Iris pigment epithelial cell (primary cell): ENCODE data around the gene PTPN9.
A peak's percentile ranks its signal among the peaks of the same experiment; 100 is the strongest.
"Not testable (repeated sequence)": the region's sequence is repeated elsewhere in the genome, so short reads cannot be mapped to it uniquely, and the experiment has no call there.

Source experiments
- DNase-seq: peaks from one replicate; pipeline ENCODE4 v3.0.0-alpha.2; 2011; ENCODE audit warnings: low read depth

The PTPN9 gene

DNA sequence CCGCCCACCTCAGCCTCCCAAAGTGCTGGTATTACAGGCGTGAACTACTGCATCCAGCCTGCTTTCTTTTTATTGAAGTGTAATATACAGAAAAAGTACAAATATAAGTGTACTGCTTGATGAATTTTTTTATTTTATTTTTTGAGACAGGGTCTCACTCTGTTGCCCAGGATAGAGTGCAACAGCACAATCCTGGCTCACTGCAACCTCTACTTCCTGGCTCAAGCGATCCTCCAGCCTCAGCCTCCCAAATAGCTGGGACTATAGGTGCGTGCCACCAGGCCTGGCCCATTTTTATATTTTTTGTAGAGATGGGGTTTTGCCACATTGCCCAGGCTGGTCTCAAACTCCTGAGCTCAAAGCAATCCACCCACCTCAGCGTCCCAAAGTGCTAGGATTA lies 3.8 kb upstream of the PTPN9 start:
- DNase-seq, result not testable (repeated sequence)

DNA sequence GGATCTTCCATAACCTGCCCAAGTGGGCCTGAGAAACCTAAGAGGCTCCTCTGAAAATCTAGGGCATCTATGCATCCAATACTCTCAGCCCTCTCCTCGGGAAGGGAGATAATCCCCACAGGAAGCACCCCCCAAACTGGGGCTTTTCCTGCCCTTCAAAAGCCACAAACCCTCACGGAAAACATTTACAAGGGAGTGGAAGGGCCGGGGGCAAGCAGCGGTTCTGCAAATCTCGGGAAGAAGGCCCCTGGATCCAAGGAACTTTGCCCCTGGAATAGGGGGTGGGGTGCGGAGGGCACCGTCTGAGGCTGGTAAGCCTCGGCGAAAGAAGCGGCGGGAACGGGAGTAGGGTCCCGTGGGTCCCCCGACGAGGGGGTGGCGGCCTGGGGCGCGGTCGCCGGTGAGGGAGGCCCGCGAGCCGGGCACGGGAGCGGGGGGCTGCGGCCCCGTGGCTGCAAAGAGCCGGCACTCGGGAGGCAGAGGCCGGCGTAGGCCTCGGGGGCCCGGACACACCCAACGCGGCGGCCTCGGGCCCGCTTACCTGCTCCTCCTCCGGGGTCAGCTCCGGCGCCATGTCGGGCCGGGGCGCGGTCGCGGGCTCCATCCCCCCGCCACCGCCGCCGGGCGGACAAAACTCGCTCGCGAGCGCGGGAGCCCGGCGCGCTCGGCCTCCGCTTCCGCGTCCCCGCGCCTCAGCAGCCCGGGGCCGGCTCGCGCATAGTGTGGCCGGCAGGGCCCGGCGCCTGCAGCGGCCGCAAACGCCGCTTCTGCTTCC lies 755 bp downstream of the PTPN9 start:
- DNase-seq, result peak; percentile 45

DNA sequence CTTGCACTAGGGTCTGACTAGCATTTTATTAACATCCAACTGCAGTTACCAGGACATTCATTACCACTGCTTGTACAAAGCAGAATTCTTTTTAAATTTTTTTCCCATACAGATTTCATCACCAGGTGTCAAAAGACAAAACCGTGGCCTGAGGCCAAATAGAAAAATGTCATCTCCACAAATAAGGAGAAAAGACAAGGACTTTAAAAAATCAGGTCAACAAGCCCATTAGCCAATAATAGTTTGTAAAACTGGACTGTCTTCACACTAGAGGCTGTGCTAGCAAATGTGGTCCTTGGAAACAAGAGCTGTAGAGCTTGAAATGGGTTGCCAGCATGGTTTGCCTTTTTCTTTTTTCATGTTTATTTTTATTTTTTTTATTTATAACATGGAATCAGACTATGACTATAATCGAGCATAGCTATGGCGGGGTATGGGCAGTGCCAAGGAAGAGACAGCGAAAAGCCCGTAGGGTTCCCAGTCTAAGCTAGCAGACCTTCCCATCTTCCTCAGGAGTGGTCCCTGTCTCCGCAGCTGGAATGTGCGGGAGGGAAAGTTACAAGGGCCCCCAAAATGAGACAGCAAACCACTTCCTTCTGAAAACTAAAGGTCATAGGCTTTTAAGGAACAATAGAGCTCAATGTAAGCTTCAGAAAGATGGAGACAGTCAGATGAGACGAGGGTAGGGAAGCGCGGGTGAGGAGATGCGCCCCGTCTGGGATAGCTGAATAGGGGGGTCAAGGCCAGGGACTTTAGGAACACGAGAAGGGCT lies 1.5 kb downstream of the PTPN9 start:
- DNase-seq, result peak; percentile 60

DNA sequence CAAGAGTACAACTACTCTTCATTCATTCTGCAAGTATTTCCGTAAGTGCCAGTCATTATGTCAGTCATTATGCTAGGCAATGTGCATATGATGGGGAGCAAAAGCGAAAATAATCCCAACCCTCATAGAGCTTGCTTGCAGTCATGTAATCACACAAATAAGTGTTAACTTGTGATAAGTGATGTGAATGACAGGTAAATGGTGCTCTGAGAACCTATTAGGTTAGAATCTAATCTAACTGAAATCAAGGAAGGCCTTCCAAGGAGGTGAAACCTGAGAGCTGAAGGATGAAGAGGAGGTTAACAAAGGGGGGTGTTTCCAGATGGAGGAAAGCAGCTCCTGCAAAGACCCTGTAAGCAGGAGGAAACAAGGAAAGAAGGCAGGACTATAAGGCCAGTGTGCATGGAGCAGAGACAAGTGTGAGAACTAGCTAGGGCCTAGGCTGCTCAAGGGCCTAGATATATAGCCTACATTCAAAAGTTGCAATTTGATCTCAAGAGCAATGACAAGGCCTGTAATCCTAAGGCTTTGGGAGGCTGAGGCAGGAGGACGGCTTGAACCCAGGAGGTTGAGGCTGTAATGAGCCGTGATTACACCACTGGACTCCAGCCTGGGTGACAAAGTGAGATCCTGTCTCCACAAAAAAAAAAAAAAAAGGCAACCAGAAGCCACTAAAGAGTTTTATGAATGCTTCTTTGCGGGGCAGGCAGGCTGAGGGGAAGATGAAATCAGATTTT lies 5.3 kb downstream of the PTPN9 start:
- no peak for DNase-seq

DNA sequence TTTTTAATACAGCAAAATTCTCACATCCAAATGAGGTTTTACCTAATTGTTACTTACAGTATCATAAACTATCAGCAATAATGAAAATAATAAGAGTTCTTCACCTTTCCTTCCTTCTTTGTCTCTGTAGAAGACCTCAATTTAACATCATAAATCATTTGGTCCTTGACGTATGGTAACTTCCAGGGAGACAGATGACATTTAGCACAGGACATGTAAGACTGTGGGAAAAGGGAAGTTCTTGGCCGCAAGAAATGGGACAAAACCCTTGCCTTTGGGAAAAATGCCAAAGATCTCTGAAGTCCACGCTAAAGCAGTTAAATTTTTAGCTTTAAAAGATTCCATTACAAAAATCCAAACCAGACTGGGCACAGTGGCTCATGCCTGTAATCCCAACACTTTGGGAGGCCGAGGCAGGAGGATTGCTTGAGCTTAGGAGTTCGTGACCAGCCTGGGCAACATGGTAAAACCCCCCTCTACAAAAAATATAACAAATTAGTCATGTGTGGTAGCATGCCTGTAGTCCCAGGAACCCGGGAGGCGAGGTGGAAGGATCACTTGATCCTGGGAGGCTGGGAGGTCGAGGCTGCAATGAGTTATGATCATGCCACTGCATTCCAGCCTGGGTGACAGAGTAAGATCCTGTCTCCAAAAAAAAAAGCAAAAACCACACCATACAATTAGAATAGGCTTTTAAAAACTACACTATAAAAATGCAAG lies 8.8 kb downstream of the PTPN9 start:
- no peak for DNase-seq

DNA sequence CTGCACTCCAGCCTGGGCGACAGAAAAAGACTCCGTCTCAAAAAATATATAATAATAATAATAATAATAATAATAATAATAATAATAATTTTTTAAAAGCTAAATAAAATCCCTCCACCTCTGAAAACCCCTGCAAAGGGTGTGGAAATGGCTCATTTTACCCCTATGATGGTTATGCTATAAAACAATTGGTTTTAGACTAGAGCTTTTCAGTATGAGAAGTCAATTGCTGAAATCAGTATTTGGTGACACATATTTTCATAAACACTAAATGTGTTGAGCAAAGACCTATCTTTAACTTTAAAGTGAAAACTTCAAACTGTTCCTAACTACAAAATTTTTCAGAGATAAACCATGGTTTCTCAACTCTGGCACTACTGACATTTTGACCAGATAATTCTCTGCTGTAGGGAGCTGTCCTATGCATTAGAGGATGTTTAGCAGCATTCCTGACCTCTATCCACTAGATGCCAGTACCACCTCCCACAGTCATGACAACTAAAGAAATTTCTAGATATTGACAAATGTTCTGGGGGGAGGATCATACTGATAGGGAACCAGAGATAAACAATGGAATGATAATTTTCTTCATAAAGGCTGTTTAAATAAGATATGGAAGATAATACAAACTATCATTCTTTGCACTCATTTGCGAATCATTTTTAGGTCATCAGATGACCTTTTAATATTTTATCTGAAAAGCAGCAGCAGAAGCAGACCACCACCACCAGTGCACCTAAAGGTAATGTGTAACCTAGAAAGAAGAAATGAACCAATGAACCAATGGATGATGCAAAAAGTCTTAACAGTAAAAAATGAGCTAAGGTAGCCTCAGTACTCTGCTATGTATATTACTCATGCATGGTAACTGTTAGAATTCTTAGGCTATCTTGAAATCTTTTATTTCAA lies 13.8 kb downstream of the PTPN9 start:
- DNase-seq, result peak; percentile 46

DNA sequence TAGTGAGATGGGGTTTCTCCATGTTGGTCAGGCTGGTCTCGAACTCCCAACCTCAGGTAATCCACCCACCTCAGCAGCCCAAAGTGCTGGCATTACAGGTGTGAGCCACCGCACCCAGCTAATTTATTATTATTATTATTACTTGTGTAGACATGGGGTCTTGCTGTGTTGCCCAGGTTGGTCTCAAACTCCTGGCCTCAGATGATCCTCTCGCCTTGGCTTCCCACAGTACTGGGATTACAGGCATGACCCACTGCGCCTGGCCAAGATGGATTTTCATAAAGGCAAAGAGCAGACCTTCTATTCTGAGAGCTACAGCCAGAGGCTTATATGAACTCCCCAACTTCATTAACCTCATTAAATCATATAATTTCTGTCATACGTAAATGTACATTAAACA lies 17.2 kb downstream of the PTPN9 start:
- no peak for DNase-seq

DNA sequence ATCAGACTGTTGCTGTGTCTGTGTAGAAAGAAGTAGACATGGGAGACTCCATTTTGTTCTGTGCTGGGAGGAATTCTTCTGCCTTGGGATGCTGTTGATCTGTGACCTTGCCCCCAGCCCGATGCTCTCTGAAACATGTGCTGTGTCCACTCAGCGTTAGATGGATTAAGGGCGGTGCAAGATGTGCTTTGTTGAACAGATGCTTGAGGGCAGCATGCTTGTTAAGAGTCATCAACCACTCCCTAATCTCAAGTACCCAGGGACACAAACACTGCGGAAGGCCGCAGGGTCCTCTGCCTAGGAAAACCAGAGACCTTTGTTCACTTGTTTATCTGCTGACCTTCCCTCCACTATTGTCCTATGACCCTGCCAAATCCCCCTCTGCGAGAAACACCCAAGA lies 19.8 kb downstream of the PTPN9 start:
- DNase-seq, result not testable (repeated sequence)

DNA sequence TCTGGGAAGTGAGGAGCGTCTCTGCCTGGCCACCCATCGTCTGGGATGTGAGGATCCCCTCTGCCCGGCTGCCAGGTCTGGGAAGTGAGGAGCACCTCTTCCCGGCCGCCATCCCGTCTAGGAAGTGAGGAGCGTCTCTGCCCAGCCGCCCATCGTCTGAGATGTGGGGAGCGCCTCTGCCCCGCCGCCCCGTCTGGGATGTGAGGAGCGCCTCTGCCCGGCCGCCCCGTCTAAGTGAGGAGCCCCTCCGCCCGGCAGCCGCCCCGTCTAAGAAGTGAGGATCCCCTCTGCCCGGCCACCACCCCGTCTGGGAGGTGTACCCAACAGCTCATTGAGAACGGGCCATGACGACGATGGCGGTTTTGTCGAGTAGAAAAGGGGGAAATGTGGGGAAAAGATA lies 20.2 kb downstream of the PTPN9 start:
- not testable (repeated sequence) for DNase-seq

DNA sequence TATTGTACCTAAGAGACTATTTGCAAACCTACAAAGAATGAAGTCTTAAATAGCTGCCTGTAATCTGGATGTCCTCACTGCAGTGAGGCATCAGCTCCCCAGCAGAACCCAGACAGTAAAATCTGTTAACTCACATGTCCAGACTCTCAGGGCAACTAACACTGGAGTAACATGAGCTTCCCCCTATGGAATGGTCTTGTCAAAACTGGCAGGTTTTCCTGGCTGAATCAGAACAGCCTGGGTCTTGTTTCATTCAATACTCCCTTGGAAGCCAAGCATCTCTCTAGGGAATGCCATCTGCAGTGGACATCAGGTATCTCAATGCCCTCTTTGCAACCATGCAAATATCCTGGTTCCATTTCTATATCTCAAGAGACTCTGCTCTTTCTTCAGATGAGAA lies 24.4 kb downstream of the PTPN9 start:
- peak; percentile 79 for DNase-seq

DNA sequence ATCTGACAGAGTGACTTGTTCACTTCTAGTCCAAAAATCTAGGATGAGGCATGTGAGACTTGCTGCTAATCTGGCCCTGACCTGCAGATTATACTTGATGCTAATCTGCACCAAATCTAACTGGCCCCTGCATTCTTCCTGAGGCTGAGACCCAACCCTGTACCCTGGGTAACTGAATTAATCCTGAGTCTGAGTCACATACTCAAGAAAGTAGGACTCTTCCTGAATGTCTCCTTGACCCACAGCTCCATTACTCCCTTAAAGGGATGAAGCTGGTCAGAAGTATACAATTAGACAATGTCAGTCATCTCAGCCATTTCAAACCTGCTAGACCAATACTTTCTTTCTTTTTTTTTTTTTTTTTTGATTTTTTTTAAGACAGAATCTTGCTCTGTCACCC lies 25.5 kb downstream of the PTPN9 start:
- DNase-seq, result no peak

DNA sequence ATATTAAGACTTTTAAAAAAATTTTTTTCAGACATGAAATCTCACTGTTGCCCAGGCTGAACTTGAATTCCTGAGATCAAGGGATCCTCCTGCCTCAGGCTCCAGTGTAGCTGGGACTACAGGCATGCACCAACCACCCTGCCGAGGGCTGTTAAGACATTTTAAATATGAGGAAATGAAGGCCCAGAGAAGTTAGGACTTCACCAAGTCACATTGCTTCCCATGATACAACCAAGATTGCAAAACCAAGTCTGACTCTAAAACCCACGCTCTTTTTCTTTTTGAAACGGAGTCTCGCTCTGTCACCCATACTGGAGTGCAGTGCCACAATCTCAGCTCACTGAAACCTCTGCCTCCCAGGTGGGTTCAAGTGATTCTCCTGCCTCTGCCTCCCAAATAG lies 28.0 kb downstream of the PTPN9 start:
- peak; percentile 29 for DNase-seq

DNA sequence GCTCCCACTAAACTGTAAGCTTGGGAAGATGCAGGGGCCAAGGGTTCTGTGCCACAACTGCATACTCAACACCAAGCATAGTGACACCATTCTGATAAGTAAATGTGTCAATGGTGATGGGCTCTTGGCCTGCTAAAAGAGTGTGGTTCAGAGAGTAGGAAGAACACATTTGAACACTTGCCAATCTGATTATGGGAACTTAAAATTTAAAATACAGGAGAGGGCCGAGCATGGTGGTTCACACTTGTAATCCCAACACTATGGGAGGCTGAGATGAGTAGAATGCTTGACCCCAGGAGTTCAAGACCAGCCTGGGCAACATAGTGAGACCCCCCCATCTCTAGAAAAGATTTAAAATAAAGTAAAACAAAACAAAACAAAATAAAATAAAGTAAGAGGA lies 34.1 kb downstream of the PTPN9 start:
- no peak for DNase-seq

DNA sequence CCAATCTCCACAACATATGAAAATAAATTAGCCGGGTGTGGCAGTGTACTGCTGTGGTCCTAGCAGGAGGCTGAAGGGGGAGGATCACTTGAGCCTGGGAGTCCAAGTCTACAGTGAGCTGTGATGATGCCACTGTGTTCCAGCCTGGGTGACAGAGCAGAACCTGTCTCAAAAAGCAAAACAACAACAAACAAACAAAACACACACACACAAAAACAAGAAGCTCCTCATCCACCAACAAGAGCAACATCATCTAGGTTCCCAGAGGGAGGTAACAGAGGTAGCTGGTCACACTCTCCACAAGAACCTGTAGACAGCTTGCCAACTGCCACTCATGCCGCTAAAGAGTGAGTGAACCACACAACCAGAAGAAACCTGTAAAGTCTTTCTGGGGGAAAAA lies 34.8 kb downstream of the PTPN9 start:
- no peak for DNase-seq

DNA sequence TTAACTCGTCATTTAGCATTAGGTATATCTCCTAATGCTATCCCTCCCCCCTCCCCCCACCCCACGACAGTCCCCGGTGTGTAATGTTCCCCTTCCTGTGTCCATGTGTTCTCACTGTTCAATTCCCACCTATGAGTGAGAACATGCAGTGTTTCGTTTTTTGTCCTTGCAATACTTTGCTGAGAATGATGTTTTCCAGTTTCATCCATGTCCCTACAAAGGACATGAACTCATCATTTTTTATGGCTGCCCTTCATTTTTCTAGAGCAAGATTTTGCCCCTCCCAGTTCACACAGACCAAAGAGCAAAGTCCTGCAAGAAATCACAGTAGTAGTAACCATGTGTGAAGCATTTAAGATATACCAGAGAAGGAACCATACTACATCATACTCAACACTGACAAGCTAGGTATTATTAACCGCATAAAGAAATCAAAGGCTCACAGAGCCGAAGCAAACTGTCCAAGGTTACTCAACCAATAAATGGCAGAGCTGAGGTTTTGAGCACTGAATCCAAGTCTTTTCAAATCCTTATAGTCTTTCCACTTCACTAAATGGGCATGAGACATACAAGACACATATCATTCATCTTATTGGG lies 36.1 kb downstream of the PTPN9 start:
- DNase-seq, result not testable (repeated sequence)

DNA sequence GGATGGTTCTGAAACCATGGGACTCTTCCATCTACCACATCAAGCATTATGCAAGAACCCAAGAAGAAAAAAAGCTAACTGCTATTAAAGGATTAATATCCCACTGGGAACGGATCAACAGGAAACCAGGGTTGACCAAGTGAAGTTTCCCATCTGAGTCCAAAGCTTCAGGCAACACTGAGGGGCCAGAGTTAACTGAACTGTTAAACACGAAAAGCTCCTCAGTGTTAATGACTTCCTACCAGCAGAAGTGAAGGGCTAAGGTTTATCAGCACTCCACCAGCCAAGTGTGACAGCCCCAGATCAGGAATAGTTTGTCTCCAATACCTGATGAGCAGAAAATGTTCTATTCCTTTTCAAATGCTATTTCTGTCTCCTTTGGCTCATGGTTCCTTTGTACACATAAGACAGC lies 36.7 kb downstream of the PTPN9 start:
- no peak for DNase-seq

DNA sequence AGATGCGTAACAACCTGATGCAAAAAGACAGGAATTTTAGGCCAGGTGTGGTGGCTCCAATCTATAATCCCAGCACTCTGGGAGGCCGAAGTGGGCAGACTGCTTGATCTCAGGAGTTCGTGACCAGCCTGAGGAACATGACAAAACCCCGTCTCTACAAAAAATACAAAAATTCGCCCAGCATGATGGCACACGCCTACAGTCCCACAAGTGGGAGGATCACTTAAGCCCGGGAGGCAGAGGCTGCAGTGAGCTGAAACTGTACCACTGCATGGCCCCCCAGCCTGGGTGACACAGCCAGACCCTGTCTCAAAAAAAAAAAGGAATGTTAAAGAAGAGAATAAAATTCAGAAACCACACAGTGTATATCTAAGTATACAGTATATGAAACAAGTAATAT lies 40.7 kb downstream of the PTPN9 start:
- no peak for DNase-seq

DNA sequence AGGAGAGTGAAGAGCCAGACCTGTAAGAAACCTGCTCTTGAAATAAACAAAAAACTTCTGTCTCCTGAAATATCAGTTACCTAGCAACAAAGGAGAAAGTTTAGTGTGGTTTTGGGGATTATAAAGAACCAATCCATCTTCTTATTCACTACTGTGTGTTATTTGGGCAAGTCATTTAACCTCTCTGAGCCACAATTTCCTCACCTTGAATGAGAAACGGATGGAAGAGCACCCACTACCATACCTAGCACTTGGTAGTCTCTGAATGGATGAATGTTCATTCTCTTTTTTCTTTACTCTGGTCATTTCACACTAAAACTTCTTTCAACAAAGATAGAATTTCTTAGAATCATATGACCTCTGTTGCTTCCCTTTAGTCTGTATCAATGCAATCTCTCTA lies 45.2 kb downstream of the PTPN9 start:
- no peak for DNase-seq

DNA sequence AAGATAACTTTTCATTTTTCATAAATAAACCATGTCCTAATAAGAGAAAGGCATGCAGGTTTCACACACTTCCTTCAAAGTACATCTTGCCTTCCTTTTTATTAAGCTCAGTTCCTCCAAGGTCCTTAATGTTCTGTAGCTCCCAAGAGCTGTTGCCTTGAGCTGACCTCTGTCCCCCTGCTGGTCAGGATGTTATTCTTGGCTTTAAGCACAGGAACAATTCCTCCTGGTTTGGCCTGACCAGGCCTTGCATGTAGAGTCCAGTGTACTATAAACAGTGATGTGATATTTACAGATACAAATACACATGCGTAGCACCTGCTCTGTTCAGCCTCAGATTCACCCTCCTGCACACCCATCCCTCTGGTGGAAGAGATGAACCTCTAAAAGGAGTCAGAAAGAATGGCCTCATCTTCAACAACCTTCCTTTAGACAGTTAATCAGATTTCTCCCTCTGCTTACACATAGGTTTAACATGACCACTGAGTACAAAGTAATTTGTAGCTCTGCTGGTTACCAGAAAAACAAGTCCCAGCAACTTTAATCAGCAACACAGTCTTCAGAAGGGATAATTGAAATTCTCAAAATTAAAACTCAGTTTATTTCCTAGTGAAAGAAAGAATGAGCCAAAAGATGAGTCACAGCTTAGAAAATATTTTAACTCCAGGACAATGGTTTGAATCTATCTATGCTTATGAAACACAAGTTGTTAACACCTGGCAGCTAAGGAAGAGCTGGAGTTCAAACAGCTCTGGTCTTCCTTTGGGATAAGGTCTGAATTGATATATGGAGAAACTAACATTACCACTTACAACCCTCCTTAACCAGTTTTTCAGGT lies 46.5 kb downstream of the PTPN9 start:
- DNase-seq, result peak; percentile 94

DNA sequence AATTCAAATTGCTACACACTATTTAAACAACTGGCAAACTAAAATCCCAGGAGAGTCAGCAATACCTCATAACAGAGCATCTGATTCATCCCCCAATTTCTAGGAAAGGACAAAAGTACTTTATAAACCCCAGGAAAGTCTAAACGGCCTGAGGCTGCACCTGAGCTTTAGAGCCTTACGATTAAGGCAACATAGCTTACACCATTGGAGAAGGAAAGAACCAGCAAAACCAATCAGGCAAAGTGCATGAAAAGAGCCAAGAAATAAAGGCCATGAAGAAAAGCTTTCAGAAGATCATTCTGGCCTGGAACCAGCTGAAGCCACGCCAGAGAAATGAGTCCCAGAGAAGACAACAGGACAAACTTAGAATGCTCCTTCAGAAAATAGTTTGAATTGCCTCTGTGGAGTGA lies 48.1 kb downstream of the PTPN9 start:
- DNase-seq, result peak; percentile 65
